ENCODE results near the gene ZFYVE21. TPM values are rescaled to one million over a fixed set of nuclear protein-coding genes. Genes with fewer than 3 reads are reported as not detected.

ZFYVE21 gene
- total RNA-seq, 1 donor from 2014 or later = 44.0 TPM

DNA sequence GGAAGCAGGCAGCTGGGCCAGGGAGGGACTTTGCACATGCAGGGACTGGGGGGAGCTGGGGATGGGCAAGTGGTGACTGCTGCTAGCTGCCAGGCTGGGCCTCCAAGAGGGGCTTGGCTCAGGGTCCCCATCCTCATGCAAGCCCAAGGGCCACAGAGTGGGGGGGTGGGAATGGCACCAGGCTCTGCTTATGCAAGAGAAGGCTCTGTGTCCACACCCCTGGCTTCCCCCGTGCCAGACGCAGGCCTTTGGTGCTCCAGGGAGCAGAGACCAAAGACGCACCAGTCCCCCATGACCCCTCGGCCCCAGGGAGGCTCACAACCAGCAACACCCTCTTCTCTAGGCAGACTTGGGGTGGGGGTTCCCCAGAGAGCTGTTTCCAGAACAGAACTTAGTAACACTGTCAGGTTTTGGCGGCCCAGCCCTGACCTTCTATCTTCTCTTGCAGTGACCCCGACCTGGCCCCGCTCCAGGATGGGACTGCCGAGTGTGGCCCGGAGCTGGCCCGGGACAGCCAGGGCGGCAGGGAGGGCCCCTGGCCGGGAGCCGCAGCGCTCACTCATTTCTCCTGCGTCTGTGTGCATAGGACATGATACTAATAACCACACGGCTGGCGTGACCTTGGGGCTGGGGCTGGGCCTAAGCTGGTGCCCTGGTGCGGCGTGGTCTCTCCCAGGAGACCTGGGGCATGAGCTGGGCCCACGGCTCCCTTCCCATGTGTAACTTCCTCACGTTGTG, 14.7 kb upstream of the ZFYVE21 start:
- H3K4me1 Mint-ChIP-seq = peaks cover 42% of the 10 kb centered on the region
- DNase-seq (ENCODE audit: low read depth, low spot score) = no peak
- H3K4me3 Mint-ChIP-seq = peak overlapping the region; percentile 47
- H3K27me3 Mint-ChIP-seq (ENCODE audit: low read depth) = peaks cover 9% of the 10 kb centered on the region
- no peak overlapping the region for H3K27ac Mint-ChIP-seq (ENCODE audit: unreplicated experiment)
- TF ChIP-seq, protein P1, sequence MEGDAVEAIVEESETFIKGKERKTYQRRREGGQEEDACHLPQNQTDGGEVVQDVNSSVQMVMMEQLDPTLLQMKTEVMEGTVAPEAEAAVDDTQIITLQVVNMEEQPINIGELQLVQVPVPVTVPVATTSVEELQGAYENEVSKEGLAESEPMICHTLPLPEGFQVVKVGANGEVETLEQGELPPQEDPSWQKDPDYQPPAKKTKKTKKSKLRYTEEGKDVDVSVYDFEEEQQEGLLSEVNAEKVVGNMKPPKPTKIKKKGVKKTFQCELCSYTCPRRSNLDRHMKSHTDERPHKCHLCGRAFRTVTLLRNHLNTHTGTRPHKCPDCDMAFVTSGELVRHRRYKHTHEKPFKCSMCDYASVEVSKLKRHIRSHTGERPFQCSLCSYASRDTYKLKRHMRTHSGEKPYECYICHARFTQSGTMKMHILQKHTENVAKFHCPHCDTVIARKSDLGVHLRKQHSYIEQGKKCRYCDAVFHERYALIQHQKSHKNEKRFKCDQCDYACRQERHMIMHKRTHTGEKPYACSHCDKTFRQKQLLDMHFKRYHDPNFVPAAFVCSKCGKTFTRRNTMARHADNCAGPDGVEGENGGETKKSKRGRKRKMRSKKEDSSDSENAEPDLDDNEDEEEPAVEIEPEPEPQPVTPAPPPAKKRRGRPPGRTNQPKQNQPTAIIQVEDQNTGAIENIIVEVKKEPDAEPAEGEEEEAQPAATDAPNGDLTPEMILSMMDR (conservative IDR thresholded peaks at IDR 0.05) = no peak
- H3K36me3 Mint-ChIP-seq (ENCODE audit: low read depth) = peaks cover 9% of the 10 kb centered on the region
- H3K9me3 Mint-ChIP-seq = no peaks in the 10 kb centered on the region

DNA sequence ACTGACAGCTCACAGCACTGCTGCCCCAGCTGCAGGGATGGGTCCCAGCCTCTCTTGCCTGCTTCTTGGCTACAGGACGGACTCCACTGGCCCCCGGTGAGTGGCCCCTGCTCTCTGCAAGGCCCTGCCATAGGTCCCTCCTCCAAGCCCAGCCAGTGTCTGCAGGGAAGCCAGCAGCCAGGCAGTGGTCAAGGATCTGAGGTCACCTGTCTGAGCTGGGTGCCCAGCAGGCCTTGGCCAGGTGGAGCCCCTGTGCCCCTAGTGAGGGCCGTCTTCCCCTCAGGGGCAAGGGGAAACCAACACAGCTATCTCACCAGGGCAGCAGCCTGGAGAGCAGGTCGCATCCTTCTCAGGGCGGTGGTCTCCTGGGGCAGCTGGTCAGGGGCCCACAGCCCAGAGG, 13.5 kb upstream of the ZFYVE21 start:
- H3K36me3 Mint-ChIP-seq (ENCODE audit: low read depth) = peaks cover 9% of the 10 kb centered on the region
- H3K27ac Mint-ChIP-seq (ENCODE audit: unreplicated experiment) = peak overlapping the region; percentile 75
- TF ChIP-seq, protein P1 (conservative IDR thresholded peaks at IDR 0.05) = no peak
- peaks cover 30% of the 10 kb centered on the region for H3K4me1 Mint-ChIP-seq
- H3K27me3 Mint-ChIP-seq (ENCODE audit: low read depth) = peaks cover 8% of the 10 kb centered on the region
- H3K4me3 Mint-ChIP-seq = no peak overlapping the region
- DNase-seq (ENCODE audit: low read depth, low spot score) = no peak
- no peaks in the 10 kb centered on the region for H3K9me3 Mint-ChIP-seq

DNA sequence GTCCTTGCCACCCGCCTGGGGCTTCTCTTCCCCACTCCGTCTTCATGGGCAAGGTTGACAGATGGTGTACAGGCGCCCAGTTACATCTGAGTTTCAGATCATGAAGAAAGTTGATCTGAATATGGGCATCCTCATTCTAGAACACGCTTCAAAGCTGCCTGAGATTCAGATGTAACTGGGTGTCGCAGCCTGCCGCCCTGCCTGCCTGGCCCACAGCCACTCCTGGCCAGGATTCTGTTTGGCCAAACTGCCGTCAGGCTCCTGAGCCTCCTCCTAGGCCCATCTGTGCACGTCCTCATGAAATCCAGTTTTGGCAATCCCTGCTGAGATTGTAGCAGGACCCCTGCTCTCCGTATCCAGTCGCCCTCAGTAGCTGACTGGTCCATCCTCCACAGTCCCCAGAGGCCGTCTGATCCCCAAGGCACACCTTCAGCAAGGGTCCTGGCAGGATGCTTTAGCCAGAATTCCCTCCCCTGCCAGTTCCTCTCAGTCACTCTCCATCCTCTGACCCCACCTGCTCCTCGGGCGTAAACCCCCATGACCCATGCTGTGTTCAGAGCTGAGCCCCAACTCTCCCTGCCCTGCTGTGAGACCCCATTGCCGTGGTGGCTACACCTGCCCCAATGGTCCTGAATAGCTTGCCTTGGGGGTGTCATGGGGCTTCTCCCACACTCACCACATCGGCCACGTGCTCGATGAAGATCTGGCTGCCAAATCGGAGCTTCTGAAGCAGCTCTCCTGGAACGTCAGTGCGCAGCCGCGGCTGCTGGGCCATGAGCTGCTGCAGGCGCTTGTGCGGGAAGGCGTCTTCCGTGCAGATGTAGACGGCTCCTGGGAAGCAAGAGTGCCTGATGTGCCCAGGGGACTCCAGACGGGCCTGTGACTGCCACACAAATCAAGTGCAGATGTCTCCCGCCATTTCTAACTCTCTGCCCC, 12.8 kb upstream of the ZFYVE21 start:
- no peaks in the 10 kb centered on the region for H3K9me3 Mint-ChIP-seq
- peaks cover 9% of the 10 kb centered on the region for H3K36me3 Mint-ChIP-seq (ENCODE audit: low read depth)
- H3K27ac Mint-ChIP-seq (ENCODE audit: unreplicated experiment) = peak overlapping the region; percentile 67
- peaks cover 5% of the 10 kb centered on the region for H3K27me3 Mint-ChIP-seq (ENCODE audit: low read depth)
- peak overlapping the region; percentile 70 for H3K4me3 Mint-ChIP-seq
- peaks cover 27% of the 10 kb centered on the region for H3K4me1 Mint-ChIP-seq
- no peak for DNase-seq (ENCODE audit: low read depth, low spot score)
- TF ChIP-seq, protein P1 (conservative IDR thresholded peaks at IDR 0.05) = no peak

DNA sequence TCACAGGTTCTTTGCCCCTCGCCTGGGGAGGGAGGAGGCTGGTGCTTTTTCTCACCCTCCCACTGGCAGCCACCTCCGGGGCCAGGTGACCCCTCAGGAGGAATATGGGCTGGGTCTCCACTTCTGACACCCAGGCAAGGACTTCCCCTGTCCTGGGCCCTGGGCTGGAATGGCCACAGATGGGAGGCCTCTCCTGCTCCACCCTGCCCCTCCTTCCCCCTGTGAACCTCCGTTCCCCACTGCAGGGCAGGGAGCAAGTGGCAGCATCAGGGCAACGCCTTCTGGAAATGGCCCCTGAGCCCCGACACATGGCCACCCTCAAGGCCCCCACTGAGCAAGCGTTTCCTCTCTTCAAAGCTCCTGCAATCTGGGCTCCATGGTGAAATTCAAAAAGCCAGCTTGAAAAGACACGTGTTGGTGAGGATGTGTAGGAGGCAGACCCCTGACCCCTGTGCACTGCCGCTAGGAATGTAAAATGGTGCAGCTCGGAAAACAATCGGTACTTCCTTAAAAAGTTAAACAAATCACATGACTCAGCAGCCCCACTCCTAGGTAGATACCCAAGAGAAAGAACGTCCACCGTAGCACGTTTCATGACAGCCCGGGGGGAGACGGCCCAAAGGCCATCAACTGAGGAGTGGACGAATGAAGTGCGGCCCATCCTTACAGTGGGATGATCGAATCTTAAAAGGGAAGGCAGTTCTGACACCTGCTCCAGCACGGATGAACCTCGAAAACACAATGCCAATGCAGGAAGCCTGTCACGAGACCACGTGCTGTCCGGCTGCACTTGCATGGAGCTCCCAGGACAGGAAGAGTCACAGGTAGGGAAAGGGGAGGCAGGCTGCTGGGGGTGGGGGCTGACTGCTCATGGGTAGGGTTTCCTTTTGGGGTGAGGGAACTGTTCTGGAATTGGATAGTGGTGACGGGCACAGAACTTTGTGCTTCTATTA, 11.9 kb upstream of the ZFYVE21 start:
- H3K27me3 Mint-ChIP-seq (ENCODE audit: low read depth) = peaks cover 9% of the 10 kb centered on the region
- peaks cover 12% of the 10 kb centered on the region for H3K36me3 Mint-ChIP-seq (ENCODE audit: low read depth)
- peak overlapping the region; percentile 94 for H3K27ac Mint-ChIP-seq (ENCODE audit: unreplicated experiment)
- peaks cover 27% of the 10 kb centered on the region for H3K4me1 Mint-ChIP-seq
- no peaks in the 10 kb centered on the region for H3K9me3 Mint-ChIP-seq
- peak overlapping the region; percentile 70 for H3K4me3 Mint-ChIP-seq
- DNase-seq (ENCODE audit: low read depth, low spot score) = no peak
- TF ChIP-seq, protein P1 (conservative IDR thresholded peaks at IDR 0.05) = no peak

DNA sequence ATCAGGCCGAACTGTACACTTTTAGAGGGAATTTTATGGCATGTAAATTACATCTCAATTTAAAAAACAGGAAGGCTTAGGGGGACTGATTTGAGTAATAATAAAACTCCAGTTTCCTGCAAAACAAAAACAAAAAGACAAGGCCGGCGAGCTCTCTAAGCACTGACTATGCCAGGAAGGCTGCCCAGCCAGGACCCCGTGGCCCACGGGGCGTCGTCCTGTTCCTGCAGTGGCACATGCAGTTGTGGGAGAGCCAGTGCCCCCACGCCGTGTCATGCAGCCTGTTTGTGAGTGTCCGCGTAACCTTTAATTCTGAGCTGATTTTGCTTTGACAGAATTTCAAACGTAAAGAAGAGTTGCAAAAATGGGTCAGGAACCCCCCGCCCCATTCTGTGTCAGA, 10.9 kb upstream of the ZFYVE21 start:
- no peak overlapping the region for H3K27ac Mint-ChIP-seq (ENCODE audit: unreplicated experiment)
- H3K36me3 Mint-ChIP-seq (ENCODE audit: low read depth) = peaks cover 13% of the 10 kb centered on the region
- H3K9me3 Mint-ChIP-seq = no peaks in the 10 kb centered on the region

More for the DNA sequence above, 10.9 kb upstream of the ZFYVE21 start:
- TF ChIP-seq, protein P1 (conservative IDR thresholded peaks at IDR 0.05) = no peak
- H3K4me3 Mint-ChIP-seq = peak overlapping the region; percentile 44
- peaks cover 6% of the 10 kb centered on the region for H3K27me3 Mint-ChIP-seq (ENCODE audit: low read depth)
- H3K4me1 Mint-ChIP-seq = peaks cover 27% of the 10 kb centered on the region
- DNase-seq (ENCODE audit: low read depth, low spot score) = no peak

All from neural crest cell (in vitro differentiated cells).